Activated CD4-positive, alpha-beta T cell treated with anti-CD3 and anti-CD28 coated beads, Interleukin-2, amount 10 ng/mL, durations not matched to agents 24 days and 14 days (primary cell): Measurements from ENCODE around the gene KHDRBS1. TPM values are rescaled to one million over a fixed set of nuclear protein-coding genes. Genes with fewer than 3 reads are reported as not detected.
A peak's percentile ranks its signal among the peaks of the same experiment; 100 is the strongest.

Experiments
- DNase-seq: peaks from one replicate; pipeline ENCODE4 v3.0.0; 2022
- H3K27ac Mint-ChIP-seq: one replicate; pipeline ENCODE4 v1.8.0; 2022; ENCODE audit warnings: mild to moderate bottlenecking, mixed read lengths
- H3K27me3 Mint-ChIP-seq: one replicate; pipeline ENCODE4 v1.8.0; 2022; ENCODE audit warnings: mixed read lengths
- H3K36me3 Mint-ChIP-seq: one replicate; pipeline ENCODE4 v1.8.0; 2022; ENCODE audit warnings: low read depth, mild to moderate bottlenecking, mixed read lengths
- H3K4me1 Mint-ChIP-seq: one replicate; pipeline ENCODE4 v1.8.0; 2021; ENCODE audit warnings: mixed read lengths
- H3K4me3 Mint-ChIP-seq: one replicate; pipeline ENCODE4 v1.8.0; 2022; ENCODE audit warnings: mild to moderate bottlenecking, moderate library complexity, mixed read lengths
- H3K9me3 Mint-ChIP-seq: one replicate; pipeline ENCODE4 v1.8.0; 2021; ENCODE audit warnings: mixed read lengths
- intact Hi-C: fragments of 100-400 bp; cut with micrococcal nuclease; formaldehyde crosslinking; loops from one replicate; pipeline ENCODE4 v1.15.1; 2023
- total RNA-seq: library from RNA; stranded (reverse); gene quantifications from 2 replicates; pipeline ENCODE4 v1.2.3, GENCODE V29; 2022

Gene KHDRBS1
- total RNA-seq, 1 donor from 2014 or later = 174 TPM

DNA sequence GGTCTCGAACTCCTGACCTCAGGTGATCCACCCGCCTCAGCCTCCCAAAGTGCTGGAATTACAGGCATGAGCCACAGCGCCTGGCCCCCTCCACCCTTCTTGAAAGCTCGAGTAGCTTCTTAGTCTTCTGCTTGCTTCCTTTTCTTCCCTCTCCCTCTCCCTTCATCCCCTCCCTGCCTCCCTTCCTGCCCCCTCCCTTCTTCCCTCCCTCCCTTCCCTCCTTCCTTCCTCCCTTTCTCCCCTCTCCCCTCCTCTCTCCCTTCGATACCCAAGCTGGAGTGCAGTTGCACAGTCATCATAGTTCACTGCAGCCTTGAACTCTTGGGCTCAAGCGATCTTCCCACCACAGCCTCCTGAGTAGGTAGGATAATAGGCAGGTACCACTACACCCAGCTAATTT is 11.8 kb downstream of the KHDRBS1 start:
- intact Hi-C loops = no loop called here
- Mint-ChIP-seq H3K9me3 (no peaks in the 10 kb centered on the region), H3K4me3 (no peak overlapping the region), H3K27ac (peak overlapping the region; percentile 58), H3K36me3 (peaks cover 43% of the 10 kb centered on the region), H3K27me3 (no peaks in the 10 kb centered on the region), H3K4me1 (peaks cover 27% of the 10 kb centered on the region)
- DNase-seq = no peak

DNA sequence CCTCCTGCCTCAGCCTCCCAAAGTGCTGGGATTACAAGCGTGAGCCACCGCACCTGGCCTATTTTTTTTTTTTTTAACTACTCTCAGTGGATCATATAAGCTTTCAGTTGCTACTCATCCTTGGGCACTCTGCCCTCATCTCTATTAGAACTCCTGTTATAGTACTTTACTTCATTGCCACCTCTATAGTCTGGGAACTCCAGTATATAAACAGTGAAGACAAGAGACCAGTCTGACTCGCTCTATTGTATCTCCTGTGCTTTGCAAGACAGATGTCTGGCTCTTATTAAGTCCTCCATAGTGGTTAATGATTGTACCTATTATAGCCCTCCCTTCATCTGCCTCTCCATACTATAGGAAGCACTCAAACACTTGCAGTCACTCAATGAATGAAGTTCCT is 15.1 kb downstream of the KHDRBS1 start:
- no peak overlapping the region for H3K27ac Mint-ChIP-seq
- H3K4me1 Mint-ChIP-seq = peaks cover 37% of the 10 kb centered on the region
- H3K36me3 Mint-ChIP-seq = peaks cover 54% of the 10 kb centered on the region
- no peaks in the 10 kb centered on the region for H3K9me3 Mint-ChIP-seq
- intact Hi-C loops = no loop called here
- no peak overlapping the region for H3K4me3 Mint-ChIP-seq
- no peaks in the 10 kb centered on the region for H3K27me3 Mint-ChIP-seq
- DNase-seq = no peak

DNA sequence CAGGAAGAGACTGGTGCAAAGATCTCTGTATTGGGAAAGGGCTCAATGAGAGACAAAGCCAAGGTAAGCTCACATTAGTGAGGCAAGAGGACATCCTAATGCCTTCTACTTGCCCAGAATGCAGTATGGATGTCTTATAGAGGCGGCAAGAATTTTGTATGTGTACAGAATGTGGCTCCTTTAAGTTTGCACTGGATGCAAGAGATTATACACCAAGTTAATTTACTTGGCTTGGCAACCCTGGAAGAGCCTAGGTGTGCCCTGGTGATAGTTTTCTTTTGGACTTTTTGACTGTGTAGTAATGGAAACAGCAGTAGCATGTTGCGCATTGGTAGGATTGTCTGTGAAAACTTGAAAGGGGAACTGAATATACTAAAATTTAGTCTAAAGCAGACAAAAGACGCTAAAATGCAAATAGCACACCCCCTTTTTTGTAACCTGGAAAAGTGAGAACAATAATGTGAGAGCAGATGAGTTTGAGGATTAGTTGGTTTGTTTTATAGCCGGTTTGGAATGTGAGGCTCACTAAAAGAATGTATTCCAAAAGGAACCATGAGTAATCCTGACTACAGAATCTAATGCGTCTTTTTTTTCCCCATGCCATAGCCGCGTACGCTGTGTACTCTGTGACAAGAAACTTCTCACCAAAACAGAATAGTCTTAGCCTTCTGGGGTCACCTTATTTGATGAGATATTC is 18.1 kb downstream of the KHDRBS1 start:
- Mint-ChIP-seq H3K9me3 (no peaks in the 10 kb centered on the region), H3K4me3 (no peak overlapping the region), H3K27ac (peak overlapping the region; percentile 32), H3K4me1 (peaks cover 38% of the 10 kb centered on the region), H3K36me3 (peaks cover 59% of the 10 kb centered on the region), H3K27me3 (no peaks in the 10 kb centered on the region)
- intact Hi-C loops = no loop called here
- no peak for DNase-seq

DNA sequence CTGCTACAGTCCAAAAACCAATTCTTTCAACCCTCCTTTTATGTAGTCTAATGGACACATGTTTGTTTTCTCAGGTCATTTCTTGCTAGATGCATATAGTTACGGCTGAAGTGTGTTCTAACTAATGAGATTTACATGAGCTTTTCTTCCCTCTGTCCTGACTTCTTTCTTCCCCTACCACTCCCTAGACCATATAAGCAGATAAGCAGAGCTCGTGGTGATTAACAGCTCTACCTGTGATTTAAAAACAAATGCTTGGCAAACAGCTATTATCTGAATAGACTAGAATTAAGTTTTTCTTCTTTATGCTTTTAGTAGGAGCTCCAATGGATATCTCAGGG is 18.6 kb downstream of the KHDRBS1 start:
- Mint-ChIP-seq H3K9me3 (no peaks in the 10 kb centered on the region), H3K27ac (peak overlapping the region; percentile 23)
- intact Hi-C loops = no loop called here

DNA sequence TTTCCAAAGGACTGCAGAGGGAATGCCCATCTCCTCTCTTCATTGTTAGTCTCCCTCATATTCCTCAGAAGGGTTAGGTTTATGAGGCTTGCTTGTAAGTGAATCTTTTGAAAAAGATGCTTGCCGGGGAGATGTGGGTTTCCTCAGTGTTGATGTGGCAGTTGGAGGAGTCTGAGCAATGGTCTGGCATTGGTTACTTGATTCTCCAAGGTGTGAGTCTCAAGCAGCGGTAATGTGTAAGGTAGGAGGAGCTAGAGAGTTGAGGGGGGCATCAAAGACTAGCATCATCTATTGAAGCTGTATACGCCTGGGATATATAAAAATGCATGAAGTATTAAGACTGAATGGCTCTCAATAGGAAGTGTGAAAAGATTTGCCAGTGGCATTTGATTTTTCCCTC is 21.5 kb downstream of the KHDRBS1 start:
- intact Hi-C loops = no loop called here
- DNase-seq = no peak
- H3K27ac Mint-ChIP-seq = no peak overlapping the region
- no peaks in the 10 kb centered on the region for H3K27me3 Mint-ChIP-seq
- no peak overlapping the region for H3K4me3 Mint-ChIP-seq
- peaks cover 70% of the 10 kb centered on the region for H3K36me3 Mint-ChIP-seq
- no peaks in the 10 kb centered on the region for H3K9me3 Mint-ChIP-seq
- H3K4me1 Mint-ChIP-seq = peaks cover 25% of the 10 kb centered on the region

More for the DNA sequence above, 18.6 kb downstream of the KHDRBS1 start:
- no peak for DNase-seq
- Mint-ChIP-seq H3K4me1 (peaks cover 35% of the 10 kb centered on the region), H3K36me3 (peaks cover 60% of the 10 kb centered on the region), H3K4me3 (no peak overlapping the region), H3K27me3 (no peaks in the 10 kb centered on the region)

DNA sequence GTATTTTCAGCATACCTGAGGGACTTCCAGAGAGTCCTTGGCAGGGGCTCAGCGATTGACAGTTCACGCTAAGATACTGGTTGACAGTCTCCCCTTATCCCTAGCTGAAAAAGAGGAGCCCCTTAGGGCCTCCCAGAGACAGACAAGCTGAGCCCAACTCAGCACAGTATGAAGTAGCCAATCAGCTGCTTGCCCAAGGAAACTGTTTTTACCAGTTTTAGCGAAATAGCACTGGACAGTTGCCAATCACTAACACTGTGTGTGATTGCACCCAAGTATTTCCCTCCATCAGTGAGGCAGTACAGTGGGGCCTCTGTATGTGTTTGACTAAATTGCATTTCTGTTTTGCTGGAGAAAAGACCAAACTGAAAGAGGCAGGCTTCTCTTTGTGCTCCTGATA is 27.0 kb downstream of the KHDRBS1 start:
- Mint-ChIP-seq H3K9me3 (no peaks in the 10 kb centered on the region), H3K4me3 (no peak overlapping the region), H3K27ac (no peak overlapping the region), H3K4me1 (peaks cover 5% of the 10 kb centered on the region), H3K27me3 (no peaks in the 10 kb centered on the region), H3K36me3 (peaks cover 55% of the 10 kb centered on the region)
- DNase-seq = no peak
- intact Hi-C loops = no loop called here

DNA sequence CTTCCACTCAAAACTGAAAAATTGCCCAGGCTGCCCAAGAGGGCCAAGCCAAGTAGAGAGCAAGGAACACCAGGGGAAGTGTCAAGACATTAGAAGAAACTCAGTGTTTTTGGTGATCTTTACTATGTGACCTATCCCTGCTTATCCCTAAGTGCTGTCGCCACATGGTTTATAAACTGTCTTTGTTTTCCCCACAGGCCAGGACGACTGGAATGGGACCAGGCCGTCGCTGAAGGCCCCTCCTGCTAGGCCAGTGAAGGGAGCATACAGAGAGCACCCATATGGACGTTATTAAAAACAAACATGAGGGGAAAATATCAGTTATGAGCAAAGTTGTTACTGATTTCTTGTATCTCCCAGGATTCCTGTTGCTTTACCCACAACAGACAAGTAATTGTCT is 28.7 kb downstream of the KHDRBS1 start:
- no peaks in the 10 kb centered on the region for H3K27me3 Mint-ChIP-seq
- no peak for DNase-seq
- peaks cover 56% of the 10 kb centered on the region for H3K36me3 Mint-ChIP-seq
- H3K4me3 Mint-ChIP-seq = no peak overlapping the region
- H3K27ac Mint-ChIP-seq = no peak overlapping the region
- H3K4me1 Mint-ChIP-seq = peaks cover 3% of the 10 kb centered on the region
- H3K9me3 Mint-ChIP-seq = no peaks in the 10 kb centered on the region
- intact Hi-C loops = no loop called here

DNA sequence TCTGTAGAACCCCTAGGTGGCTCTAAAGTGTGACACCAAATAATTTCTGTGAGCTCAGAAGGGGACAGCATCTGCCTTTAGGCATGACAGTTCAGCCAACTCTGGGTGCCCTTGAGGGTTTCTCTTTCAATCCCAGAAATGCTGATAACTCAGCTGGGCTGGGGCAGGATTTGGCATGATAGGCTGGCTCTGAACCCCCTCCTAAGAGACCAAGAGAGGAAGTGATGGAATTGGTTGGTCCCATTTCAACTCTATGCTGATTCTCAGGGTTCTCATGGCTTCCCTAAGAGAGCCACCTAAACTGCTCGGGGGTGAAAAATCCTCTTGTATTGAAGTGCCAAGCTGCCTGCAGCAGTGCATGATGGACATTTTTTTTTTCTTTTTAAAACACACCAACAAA is 30.6 kb downstream of the KHDRBS1 start:
- no peaks in the 10 kb centered on the region for H3K9me3 Mint-ChIP-seq
- H3K36me3 Mint-ChIP-seq = peaks cover 54% of the 10 kb centered on the region
- no peak overlapping the region for H3K27ac Mint-ChIP-seq
- peaks cover 4% of the 10 kb centered on the region for H3K4me1 Mint-ChIP-seq
- no peak overlapping the region for H3K4me3 Mint-ChIP-seq
- intact Hi-C loops = no loop called here
- H3K27me3 Mint-ChIP-seq = no peaks in the 10 kb centered on the region
- DNase-seq = no peak

DNA sequence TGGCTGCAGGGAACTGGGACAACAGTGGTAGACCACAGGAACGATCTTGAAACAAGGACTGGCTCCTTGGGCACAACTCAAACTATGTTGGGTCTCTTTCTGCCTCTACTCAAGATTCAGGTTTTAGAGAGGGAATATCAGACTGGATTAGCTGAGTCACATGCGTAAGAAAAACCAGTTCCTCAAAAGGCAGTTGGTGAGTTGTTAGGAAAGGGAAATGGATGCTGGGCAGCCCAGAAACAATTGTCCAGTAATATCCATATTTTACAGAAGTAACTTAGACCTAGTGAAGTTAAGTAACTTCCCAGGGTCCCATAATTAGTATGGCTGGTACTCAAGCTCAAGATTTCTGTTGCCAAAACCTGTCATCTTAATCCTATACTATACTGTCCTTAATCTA is 32.1 kb downstream of the KHDRBS1 start:
- Mint-ChIP-seq H3K4me1 (peaks cover 3% of the 10 kb centered on the region), H3K27ac (no peak overlapping the region), H3K36me3 (peaks cover 55% of the 10 kb centered on the region), H3K9me3 (no peaks in the 10 kb centered on the region), H3K4me3 (no peak overlapping the region), H3K27me3 (no peaks in the 10 kb centered on the region)
- intact Hi-C loops = no loop called here
- DNase-seq = no peak

DNA sequence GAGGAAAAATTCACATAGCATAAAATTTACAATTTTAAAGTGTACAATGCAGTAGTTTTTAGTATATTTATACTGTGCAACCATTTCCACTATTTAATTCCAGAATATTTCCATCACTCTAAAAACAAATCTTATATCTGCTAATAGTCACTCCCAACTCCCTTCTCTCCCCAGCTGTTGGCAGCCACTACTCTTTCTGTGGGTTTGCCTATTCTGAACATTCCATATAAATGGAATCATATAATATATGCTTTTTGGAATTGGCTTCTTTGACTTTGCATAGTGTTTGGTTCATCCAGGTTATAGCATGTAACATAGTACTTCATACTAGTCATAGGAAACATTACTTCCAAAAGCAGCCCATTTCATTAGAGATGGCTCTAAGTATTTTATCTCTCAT is 34.0 kb downstream of the KHDRBS1 start:
- no peak for DNase-seq
- no peaks in the 10 kb centered on the region for H3K27me3 Mint-ChIP-seq
- H3K27ac Mint-ChIP-seq = no peak overlapping the region
- no peak overlapping the region for H3K4me3 Mint-ChIP-seq
- intact Hi-C loops = no loop called here
- peaks cover 57% of the 10 kb centered on the region for H3K36me3 Mint-ChIP-seq
- H3K4me1 Mint-ChIP-seq = peaks cover 3% of the 10 kb centered on the region
- H3K9me3 Mint-ChIP-seq = no peaks in the 10 kb centered on the region

DNA sequence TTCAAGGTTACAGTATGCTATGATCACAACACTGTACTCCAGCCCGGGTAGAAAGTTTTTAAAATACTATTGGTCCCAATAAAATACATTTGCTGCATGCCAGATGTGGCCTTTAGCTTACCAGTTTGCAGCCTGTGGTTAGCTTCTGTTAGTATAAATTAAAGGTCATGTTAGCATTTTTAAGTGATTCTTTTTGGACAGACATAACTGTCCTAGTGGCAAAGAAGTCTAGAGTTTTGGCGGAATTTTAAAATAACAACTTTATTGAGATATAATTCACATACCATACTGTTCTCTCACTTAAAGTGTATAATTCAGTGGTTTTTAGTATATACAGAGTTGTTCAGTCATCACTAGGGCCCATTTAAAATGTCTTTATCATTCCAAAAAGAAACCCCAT is 34.8 kb downstream of the KHDRBS1 start:
- H3K27me3 Mint-ChIP-seq = no peaks in the 10 kb centered on the region
- H3K4me3 Mint-ChIP-seq = no peak overlapping the region
- DNase-seq = no peak
- no peaks in the 10 kb centered on the region for H3K9me3 Mint-ChIP-seq
- peaks cover 3% of the 10 kb centered on the region for H3K4me1 Mint-ChIP-seq
- peaks cover 60% of the 10 kb centered on the region for H3K36me3 Mint-ChIP-seq
- H3K27ac Mint-ChIP-seq = peak overlapping the region; percentile 16
- intact Hi-C loops = no loop called here

DNA sequence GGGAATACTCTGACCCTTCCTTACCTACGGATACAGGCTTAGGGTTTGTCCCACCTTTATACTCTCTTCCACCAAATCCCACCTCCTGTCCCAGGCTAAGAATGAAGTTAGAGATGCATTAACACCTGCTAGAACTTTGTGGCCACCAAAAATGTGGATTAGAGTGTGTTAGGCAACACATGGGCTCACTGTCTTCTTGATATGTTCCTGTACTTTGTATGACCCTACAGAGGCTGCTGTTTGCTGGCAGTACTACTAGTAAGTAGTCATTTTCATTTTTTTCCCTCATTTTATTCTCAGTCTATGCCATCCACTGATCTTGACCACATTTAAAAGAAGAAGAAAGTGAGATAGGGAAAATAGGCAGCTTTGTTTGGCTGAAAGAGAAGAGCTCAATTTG is 38.0 kb downstream of the KHDRBS1 start:
- H3K36me3 Mint-ChIP-seq = peaks cover 59% of the 10 kb centered on the region
- no peaks in the 10 kb centered on the region for H3K27me3 Mint-ChIP-seq
- H3K4me1 Mint-ChIP-seq = peaks cover 3% of the 10 kb centered on the region
- no peaks in the 10 kb centered on the region for H3K9me3 Mint-ChIP-seq
- DNase-seq = no peak
- H3K27ac Mint-ChIP-seq = no peak overlapping the region
- intact Hi-C loops = no loop called here
- H3K4me3 Mint-ChIP-seq = no peak overlapping the region

DNA sequence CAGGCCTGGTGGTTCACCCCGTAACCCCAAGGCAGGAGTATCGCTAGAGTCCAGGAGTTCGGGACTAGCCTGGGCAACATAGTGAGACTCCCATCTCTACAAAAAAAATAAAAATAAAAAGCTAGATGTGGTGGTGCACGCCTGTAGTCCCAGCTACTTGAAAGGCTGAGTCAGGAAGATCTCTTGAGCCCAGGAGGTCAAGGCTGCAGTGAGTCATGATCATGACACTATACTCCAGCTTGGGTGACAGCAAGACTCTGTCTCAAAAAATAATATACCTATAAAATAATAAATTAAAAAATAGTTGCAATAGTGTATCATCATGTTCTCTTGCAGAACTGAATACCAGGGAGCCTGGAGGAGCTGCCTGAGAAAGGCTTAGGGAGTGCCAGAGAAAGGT is 39.2 kb downstream of the KHDRBS1 start:
- intact Hi-C loops = no loop called here
- Mint-ChIP-seq H3K9me3 (no peaks in the 10 kb centered on the region), H3K4me1 (peaks cover 3% of the 10 kb centered on the region), H3K36me3 (peaks cover 52% of the 10 kb centered on the region), H3K27me3 (no peaks in the 10 kb centered on the region), H3K27ac (no peak overlapping the region), H3K4me3 (no peak overlapping the region)
- no peak for DNase-seq

DNA sequence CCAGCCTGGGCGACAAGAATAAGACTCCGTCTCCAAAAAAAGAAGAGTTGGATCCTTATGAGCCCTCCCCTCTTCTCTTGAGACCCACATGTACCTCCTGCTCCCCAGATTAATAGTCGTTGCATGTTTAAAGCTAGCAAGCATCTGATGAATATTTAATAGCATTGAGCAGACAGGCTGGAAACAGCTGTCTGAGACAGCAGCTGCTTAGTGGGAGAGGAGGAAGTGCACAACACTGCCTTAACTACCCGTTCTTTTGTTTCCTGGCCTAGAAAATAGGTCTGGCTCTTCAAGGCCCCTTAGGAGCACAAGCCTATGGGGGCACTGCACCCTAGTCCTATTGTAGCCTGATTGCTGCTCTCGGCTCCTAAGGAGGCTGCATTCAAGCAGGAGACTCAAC is 41.7 kb downstream of the KHDRBS1 start:
- H3K36me3 Mint-ChIP-seq = peaks cover 56% of the 10 kb centered on the region
- H3K4me3 Mint-ChIP-seq = no peak overlapping the region
- no peaks in the 10 kb centered on the region for H3K9me3 Mint-ChIP-seq
- H3K4me1 Mint-ChIP-seq = peaks cover 2% of the 10 kb centered on the region
- no peak overlapping the region for H3K27ac Mint-ChIP-seq
- H3K27me3 Mint-ChIP-seq = no peaks in the 10 kb centered on the region
- intact Hi-C loops = no loop called here
- no peak for DNase-seq

DNA sequence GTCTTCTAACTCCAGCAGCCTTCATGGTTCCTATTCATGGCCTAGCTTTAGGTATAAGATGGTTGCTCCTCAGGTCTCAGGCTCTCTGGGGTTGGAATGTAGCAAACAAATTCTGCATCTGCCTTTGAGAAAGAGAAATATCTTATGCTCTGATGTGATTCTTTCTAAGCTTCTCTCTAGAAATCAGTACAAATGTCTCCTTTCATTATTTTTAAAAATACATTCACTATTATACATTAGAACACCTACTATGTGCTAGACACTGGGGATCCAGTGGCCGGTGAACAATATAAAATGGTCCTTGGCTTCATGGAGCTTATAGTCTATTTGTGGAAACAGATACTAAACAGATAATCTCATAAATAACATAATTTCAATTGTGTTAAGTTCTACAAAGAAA is 42.9 kb downstream of the KHDRBS1 start:
- intact Hi-C loops = no loop called here
- DNase-seq = no peak
- no peaks in the 10 kb centered on the region for H3K27me3 Mint-ChIP-seq
- peaks cover 59% of the 10 kb centered on the region for H3K36me3 Mint-ChIP-seq
- peaks cover 2% of the 10 kb centered on the region for H3K4me1 Mint-ChIP-seq
- no peak overlapping the region for H3K4me3 Mint-ChIP-seq
- no peak overlapping the region for H3K27ac Mint-ChIP-seq
- H3K9me3 Mint-ChIP-seq = no peaks in the 10 kb centered on the region
